Stimulated activated naive CD8-positive, alpha-beta T cell treated with anti-CD3 and anti-CD28 coated beads, Interleukin-15, Interleukin-2, amounts not matched to agents 100 ng/mL and 50 ng/mL, for 24 hours (primary cell): ENCODE data around the gene KCNN3.

Experiments used
- H3K27ac Mint-ChIP-seq: one replicate; pipeline ENCODE4 v1.8.0; 2021; ENCODE audit warnings: mild to moderate bottlenecking, mixed read lengths
- H3K27me3 Mint-ChIP-seq: one replicate; pipeline ENCODE4 v1.8.0; 2021; ENCODE audit warnings: mixed read lengths
- H3K36me3 Mint-ChIP-seq: one replicate; pipeline ENCODE4 v1.8.0; 2021; ENCODE audit warnings: low read depth, mixed read lengths
- H3K4me1 Mint-ChIP-seq: one replicate; pipeline ENCODE4 v1.8.0; 2021; ENCODE audit warnings: low read depth, mixed read lengths
- H3K4me3 Mint-ChIP-seq: one replicate; pipeline ENCODE4 v1.8.0; 2021; ENCODE audit warnings: mild to moderate bottlenecking, mixed read lengths
- H3K9me3 Mint-ChIP-seq: one replicate; pipeline ENCODE4 v1.8.0; 2021; ENCODE audit warnings: mixed read lengths

KCNN3 gene

DNA sequence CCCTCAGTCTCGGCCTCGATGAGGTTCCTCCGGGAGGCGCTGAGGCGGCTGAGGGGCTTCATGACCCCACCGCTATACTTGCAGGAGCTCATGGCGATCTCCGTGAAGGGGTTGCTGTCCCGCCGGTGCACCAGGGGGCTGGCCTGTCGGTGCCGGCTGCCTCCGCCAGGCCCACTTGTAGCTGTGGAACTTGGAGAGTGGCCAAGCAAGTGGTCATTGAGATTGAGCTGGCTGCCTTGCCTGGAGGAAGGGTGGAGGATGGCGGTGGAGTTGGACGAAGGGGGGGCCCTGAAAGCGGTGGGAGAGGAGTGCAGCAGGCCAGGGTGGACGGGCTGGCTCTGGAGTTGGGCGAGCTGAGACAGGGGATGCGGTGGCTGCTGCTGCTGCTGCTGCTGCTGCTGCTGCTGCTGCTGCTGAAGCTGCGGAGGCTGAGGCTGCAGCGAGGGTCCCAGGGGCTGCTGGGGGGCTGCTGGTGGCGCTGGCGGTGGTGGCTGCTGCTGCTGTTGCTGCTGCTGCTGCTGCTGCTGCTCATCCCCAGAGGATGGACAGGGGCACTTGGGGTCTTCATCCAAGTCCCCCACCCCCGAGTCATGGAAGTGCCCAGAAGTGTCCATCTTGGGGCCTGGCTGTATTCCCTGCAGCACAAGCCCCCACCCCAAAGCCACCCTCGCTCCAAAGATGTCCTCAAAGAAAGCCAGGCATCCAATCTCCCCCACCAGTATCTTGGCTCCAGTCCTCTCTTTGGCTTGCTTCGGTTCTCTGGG is 548 bp downstream of the KCNN3 start:
- Mint-ChIP-seq H3K9me3 (no peaks in the 10 kb centered on the region), H3K27me3 (peaks cover 40% of the 10 kb centered on the region), H3K36me3 (no peaks in the 10 kb centered on the region), H3K27ac (no peak overlapping the region), H3K4me1 (peaks cover 56% of the 10 kb centered on the region), H3K4me3 (no peak overlapping the region)

DNA sequence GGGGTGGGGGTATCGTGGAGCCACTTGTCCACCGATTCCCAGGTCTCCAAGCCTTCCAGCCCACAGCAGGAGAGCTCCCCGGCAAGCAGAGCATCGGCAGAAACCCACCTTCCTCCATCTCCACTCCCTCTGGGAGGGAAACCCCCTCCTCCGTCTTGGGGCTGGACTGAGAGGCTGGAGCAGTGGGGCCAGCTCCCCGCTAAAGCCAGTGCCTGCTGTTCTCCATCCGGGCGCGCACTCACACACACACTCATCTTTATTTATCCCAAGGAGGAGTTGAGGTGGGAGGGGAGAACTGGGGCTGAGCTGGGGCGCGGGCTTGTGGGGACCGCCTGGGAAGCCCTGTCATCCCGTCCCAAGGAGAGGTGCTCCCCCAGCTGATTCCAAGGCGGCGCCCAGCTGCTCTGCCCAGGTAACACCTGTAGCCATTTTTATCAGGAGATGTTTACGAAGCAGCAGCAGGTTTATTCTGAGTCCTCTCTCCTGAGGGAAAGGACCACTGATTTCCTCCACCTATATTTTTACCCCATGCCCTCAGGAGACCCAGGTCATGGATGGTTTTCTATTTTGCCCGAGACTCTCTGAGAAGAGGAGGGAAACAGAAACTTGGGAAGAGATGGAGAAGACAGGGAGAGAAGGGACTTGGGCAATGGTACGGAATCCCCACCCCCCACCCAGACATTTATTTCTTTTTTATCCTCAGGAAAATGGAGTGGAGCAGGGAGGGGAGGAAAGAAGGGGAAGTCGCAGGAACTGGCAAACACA is 2.1 kb downstream of the KCNN3 start:
- Mint-ChIP-seq H3K4me1 (peaks cover 56% of the 10 kb centered on the region), H3K9me3 (no peaks in the 10 kb centered on the region), H3K4me3 (no peak overlapping the region), H3K27me3 (peaks cover 40% of the 10 kb centered on the region), H3K27ac (no peak overlapping the region), H3K36me3 (no peaks in the 10 kb centered on the region)

DNA sequence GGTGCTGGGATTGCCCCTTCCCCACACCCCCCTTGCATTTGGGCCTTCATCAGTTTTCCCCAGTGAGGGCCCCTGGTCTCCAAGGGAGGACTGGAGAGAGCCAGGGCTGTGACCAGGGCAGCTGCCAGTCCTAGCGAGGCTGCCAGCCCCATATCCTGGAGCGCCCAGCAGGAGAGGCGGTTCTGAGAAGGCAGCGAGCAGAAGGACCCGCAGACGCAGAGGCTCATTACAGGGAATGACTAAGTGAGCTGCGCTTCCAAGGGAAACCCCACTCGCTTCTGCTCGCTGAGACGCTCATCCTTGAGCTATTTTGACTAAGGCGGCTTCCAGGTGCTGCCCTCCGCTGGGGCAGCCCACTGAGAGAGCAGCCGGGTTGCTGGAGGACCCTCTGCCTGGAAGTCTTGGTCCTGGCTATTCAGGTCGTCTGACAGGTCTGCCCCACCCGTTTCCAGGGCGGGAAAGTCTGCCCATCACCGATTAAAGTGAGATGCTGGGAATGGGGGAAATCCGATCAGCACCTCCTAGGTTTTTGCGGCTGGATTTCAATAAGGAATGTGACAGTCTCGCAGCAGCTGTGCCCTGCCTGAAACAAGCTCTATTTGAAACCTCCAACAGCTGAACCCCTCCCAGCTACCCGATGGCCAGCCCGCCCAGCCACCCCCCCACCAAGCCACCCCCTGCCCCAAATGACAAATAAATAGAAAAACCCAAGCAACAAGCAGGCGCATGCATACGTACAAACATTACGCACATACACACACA is 2.8 kb downstream of the KCNN3 start:
- peaks cover 40% of the 10 kb centered on the region for H3K27me3 Mint-ChIP-seq

DNA sequence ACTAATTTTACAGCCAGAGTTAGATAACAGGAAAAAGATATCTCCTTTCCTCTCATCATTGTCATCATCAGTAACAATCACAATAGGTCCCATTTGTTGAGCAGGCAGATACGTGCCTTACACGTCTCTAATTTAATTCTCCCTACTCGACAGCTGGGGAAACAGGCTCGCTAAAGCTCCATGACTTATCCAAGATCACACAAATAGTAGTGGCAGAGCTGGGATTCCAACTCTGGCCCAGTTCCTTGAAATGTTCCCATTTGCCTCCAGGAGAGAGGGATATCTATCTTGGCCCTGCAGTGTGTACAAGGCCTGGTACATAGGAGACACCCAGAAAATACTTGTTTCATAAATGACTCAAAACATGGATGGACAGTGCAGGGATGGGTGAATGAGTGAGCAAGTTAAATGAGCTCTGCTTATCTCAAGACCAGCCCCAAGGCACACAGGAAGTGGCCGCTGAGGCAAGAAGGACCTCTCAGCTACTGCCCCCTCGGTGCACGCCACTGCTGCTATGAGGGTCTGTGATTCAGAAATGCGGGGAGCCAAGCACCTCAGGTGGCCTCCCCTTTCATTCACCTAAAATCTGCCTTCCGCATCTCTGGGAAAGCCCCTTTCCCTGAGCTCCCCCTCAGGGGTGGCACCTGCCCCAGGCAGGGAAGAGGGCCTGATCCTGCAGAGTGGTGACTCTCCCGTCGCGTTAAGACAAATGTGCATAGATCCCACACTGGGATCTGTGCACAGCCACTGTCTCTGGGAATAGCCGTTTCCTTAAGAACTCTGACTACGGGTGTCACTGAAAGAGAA is 3.6 kb downstream of the KCNN3 start:
- Mint-ChIP-seq H3K27me3 (peaks cover 37% of the 10 kb centered on the region), H3K9me3 (no peaks in the 10 kb centered on the region), H3K27ac (no peak overlapping the region), H3K4me1 (peaks cover 66% of the 10 kb centered on the region), H3K36me3 (no peaks in the 10 kb centered on the region), H3K4me3 (no peak overlapping the region)

More for the DNA sequence above, 2.8 kb downstream of the KCNN3 start:
- Mint-ChIP-seq H3K36me3 (no peaks in the 10 kb centered on the region), H3K9me3 (no peaks in the 10 kb centered on the region), H3K4me3 (no peak overlapping the region), H3K27ac (no peak overlapping the region), H3K4me1 (peaks cover 62% of the 10 kb centered on the region)

DNA sequence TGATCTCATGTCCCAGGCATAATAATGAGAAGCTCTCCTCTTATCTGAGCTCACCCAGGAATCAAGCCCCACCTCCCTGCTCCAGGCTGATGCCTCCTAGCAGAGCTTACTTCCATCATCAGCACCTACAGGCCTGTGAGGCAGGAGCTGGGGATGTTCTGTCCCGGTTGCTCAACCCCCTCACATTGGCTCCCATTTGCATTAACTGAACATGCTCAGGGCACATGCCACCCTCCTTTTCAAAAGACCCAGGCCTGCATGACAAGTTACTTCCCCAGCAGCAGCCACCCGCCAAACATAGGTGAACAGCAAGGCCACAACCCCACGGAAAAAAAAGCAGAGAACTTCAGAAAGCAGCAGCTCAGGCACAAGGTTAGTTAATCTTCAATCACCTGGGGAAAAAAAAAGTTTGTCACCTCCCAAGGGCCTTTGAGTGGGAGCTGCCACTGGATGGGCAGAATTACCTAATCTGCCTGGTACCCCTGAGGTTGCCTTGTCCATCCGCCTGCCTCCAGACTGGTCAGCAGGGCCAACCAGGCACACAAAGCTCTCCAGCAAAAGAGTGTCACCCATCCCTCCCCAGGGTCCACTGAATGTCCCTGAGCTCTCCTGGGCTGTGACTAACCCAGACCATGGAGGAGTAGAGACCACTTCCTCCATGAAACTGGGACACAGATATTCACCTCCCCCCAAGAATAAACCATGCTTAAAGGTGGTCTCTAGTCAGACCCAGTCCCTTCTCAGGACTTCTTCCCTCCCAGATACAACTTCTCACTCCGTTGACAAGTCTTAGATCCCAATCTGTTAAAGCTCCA is 4.4 kb downstream of the KCNN3 start:
- Mint-ChIP-seq H3K4me3 (no peak overlapping the region), H3K27me3 (peaks cover 31% of the 10 kb centered on the region), H3K9me3 (no peaks in the 10 kb centered on the region), H3K27ac (peak overlapping the region; percentile 50), H3K4me1 (peaks cover 61% of the 10 kb centered on the region), H3K36me3 (no peaks in the 10 kb centered on the region)

DNA sequence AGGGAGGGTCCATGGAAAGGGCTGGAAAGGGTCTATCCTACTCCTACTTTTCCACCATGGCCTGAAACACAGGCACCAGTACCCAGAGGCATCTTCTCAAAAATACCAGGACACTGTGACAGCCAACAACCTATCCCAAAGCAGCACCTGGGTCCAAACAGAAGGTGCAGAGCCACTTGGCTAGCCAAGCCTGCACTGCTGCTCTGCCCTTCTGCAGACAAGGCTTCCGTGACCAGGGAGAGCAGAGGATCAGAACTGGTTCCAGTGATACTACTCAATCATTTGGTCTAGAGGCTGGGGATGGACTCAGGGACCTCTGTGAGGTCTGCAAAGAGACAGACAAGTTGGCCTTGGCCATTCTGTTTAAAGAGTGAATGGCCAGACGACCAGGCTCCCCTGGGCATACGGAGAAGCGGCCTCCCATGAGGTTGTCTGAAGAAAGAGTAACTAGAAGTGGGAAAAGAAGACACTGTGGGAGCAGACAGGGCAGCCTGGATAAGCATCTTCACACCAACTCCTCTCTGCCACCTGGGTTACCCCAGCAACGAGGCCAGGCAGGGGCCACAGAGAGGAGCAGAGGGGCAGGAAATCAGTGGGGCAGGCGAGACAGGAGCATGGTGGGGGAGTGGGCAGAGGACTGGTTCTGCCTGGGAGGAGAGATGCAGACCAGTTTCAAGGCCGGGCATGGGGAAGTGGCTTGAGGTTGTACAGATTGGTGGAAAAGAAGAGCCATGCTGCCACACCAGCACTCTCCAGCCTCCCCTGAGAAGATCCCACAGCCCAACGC is 5.7 kb downstream of the KCNN3 start:
- Mint-ChIP-seq H3K4me1 (peaks cover 68% of the 10 kb centered on the region), H3K27ac (peak overlapping the region; percentile 91), H3K4me3 (no peak overlapping the region), H3K9me3 (no peaks in the 10 kb centered on the region), H3K36me3 (no peaks in the 10 kb centered on the region), H3K27me3 (peaks cover 21% of the 10 kb centered on the region)

DNA sequence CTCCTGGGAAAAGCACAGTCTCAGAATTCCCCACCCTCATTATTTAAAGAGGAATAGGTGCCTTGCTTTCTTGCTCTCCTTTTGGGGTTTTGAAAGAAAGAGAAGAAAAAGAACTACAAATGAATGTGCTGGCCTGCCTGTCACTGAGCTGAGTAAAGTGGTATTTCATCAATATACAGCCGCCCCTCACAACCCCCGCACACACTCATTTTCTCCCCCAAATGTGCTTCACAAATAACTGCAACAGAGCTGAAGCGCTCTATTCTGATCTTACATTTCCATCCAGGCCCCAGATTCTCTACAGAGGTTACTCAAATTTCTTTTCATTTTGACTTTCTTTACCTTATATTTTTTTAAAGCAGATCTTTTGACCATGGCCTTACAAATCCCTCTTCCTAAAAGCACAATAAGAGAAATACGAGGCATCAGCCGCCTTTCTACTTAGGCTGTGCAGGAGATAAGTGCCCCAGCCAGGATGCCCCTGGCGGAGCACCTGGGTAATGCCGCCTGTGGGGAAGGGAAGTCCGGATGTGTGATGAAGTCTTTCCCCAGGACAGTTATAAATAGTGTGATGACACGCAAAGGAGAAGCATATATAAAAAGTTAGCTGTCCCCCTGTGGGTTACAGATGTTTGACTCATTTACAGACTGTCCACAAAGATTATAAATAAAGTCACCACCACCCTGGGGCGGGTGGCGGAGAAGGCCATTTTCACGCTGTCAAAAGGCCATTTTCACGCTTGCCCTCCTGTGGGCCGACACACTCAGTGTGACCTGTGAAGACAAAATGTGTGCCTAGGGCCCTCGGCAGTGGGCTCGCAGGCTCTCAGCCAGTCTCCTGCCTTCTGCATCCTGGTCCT is 6.5 kb downstream of the KCNN3 start:
- Mint-ChIP-seq H3K4me1 (peaks cover 63% of the 10 kb centered on the region), H3K27ac (peak overlapping the region; percentile 91), H3K9me3 (no peaks in the 10 kb centered on the region), H3K27me3 (peaks cover 13% of the 10 kb centered on the region), H3K4me3 (peak overlapping the region; percentile 13), H3K36me3 (no peaks in the 10 kb centered on the region)

DNA sequence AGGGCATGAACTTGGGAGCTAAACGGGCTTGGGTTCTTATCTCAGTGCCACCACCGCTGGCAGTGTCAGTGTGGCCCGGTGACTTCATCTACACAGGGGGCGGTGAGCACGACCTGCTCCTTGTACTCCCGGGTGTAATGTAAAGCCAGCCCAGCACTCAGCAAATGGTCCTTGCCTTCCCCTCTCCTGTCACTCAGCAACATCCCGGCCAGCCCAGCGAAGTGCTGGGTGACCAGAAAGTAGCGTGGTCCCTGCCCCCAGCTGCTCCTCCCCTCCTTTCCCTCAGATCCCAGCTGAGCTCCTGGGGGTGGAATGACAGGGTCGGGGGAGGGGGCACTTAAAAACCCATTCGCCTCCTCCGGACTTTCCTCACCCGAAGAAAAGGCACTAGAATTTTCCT is 7.2 kb downstream of the KCNN3 start:
- H3K4me3 Mint-ChIP-seq: peak overlapping the region; percentile 13
- H3K27me3 Mint-ChIP-seq: peaks cover 6% of the 10 kb centered on the region
- H3K36me3 Mint-ChIP-seq: no peaks in the 10 kb centered on the region

DNA sequence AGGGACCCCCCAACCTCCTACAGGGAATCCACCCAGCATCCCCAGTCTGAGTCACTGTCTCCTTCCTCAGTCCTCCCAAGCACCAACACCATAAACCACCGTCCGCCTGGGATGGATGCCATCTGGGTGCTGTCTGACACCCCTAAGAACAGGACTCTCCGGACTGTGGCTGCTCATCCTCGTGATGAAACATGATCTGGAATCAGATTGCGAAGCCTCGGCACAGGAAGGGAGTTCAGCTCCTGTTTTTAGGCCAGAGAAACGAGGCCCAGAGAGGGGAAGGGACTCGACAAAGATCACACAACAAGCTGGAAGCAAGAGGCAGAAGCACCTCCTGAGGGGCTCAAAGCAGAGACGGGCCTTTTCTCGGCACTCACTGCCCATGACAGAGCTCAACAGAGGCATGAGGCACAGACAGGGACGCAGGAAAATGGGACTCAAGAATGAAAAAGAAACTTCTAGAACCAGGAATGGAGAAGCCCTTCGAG is 8.4 kb downstream of the KCNN3 start:
- Mint-ChIP-seq H3K9me3 (no peaks in the 10 kb centered on the region), H3K27me3 (peaks cover 4% of the 10 kb centered on the region), H3K4me1 (peaks cover 78% of the 10 kb centered on the region), H3K27ac (no peak overlapping the region), H3K36me3 (no peaks in the 10 kb centered on the region), H3K4me3 (no peak overlapping the region)

More for the DNA sequence above, 7.2 kb downstream of the KCNN3 start:
- H3K9me3 Mint-ChIP-seq: no peaks in the 10 kb centered on the region
- peak overlapping the region; percentile 91 for H3K27ac Mint-ChIP-seq
- peaks cover 70% of the 10 kb centered on the region for H3K4me1 Mint-ChIP-seq

DNA sequence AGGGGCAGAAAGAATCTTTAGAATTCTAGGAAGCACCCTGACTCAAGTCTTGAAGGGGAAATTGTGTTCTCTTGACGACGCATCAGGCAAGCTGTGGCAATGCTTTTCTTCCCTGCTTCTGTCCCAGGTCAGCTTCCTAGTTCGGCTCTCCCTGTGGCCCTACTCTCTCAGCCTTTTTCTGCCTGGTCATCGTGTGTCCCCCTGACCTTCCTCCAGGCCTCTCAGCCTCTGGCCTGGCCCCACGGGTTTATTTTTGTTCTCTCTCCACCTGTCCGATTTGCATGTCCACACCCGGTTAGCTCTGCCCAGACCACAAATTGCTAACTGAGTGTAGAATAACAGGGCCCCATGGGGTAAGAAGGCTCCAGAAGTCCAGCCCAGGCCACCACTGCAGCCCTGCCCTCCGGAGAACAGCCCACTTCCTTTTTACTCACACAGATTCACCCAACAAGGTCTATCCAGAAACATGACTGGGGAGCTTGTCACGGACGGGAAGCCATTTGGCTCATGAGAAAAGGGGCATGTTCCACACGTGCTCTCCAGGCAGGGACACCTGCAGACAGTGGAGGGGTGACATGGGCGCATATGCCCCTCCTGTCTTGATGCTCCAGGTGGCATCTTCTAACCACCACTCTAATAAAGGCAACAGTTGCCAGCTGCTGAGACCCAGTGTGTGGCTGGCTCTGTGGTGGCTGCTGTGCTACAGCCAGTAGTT is 9.8 kb downstream of the KCNN3 start:
- Mint-ChIP-seq H3K9me3 (no peaks in the 10 kb centered on the region), H3K27ac (peak overlapping the region; percentile 47), H3K27me3 (no peaks in the 10 kb centered on the region), H3K36me3 (no peaks in the 10 kb centered on the region), H3K4me1 (peaks cover 74% of the 10 kb centered on the region), H3K4me3 (no peak overlapping the region)

DNA sequence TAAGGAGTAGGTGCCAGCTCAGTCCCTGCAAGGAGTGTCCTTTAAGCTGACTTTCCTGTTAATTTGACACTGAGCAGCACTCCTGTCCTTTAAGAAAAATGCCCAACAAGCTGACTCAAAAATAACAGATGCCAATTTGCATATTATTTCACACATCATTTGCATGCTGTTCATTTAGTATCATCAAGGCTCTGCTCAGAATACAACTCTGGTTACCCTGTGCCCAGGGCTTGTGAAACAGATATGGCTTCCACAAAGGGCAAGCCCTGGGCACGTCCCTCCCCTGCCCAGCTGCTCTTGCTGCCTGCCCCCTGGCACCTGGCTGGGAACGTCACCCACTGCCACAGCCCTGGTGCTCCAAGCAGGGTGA is 10.3 kb downstream of the KCNN3 start:
- Mint-ChIP-seq H3K36me3 (no peaks in the 10 kb centered on the region), H3K4me3 (no peak overlapping the region), H3K27me3 (no peaks in the 10 kb centered on the region), H3K9me3 (no peaks in the 10 kb centered on the region), H3K4me1 (peaks cover 68% of the 10 kb centered on the region), H3K27ac (peak overlapping the region; percentile 47)
